GM12878 (cell line): Measurements from ENCODE around the gene NCAPD3. TPM values are rescaled to one million over a fixed set of nuclear protein-coding genes. Genes with fewer than 3 reads are reported as not detected.

ENCODE experiments used
- ATF7 ChIP-seq: fragments of 450-650 bp; IDR thresholded peaks from 2 replicates; pipeline ENCODE4 v1.6.1; 2016; ENCODE audit warnings: low read depth, mild to moderate bottlenecking
- CREB1 ChIP-seq: IDR thresholded peaks from 2 replicates; pipeline ENCODE4 v1.6.1; 2012; ENCODE audit warnings: low read depth, mild to moderate bottlenecking, inconsistent platforms
- CREM ChIP-seq: IDR thresholded peaks from 2 replicates; pipeline ENCODE4 v1.6.1; 2014; ENCODE audit warnings: antibody characterized with exemption, low read depth
- CUX1 ChIP-seq: IDR thresholded peaks from 2 replicates; pipeline ENCODE4 v1.6.1; 2012; ENCODE audit warnings: improper control_type of control experiment, low read depth, low read length; ENCODE audit not compliant: insufficient replicate concordance
- FOXM1 ChIP-seq: IDR thresholded peaks from 2 replicates; pipeline ENCODE4 v1.6.1; 2012; ENCODE audit warnings: low read depth, mild to moderate bottlenecking, inconsistent platforms, low read length, moderate library complexity
- HCFC1 ChIP-seq: fragments of 150-350 bp; IDR thresholded peaks from 2 replicates; pipeline ENCODE4 v1.6.1; 2014; ENCODE audit warnings: low read length
- JUNB ChIP-seq: IDR thresholded peaks from 2 replicates; pipeline ENCODE4 v1.6.1; 2016; ENCODE audit warnings: antibody characterized with exemption, mild to moderate bottlenecking
- JUND ChIP-seq: IDR thresholded peaks from 2 replicates; pipeline ENCODE4 v1.6.1; 2012; ENCODE audit warnings: low read depth, mild to moderate bottlenecking, low read length, improper control_type of control experiment, moderate library complexity
- KLF5 ChIP-seq: fragments of 450-650 bp; IDR thresholded peaks from 2 replicates; pipeline ENCODE4 v1.6.1; 2014; ENCODE audit warnings: mild to moderate bottlenecking; ENCODE audit not compliant: partially characterized antibody
- MEF2B ChIP-seq: fragments of 450-650 bp; IDR thresholded peaks from 2 replicates; pipeline ENCODE4 v1.6.1; 2018; ENCODE audit warnings: mild to moderate bottlenecking, moderate library complexity; ENCODE audit not compliant: partially characterized antibody, poor library complexity, severe bottlenecking
- PAX8 ChIP-seq: fragments of 450-650 bp; IDR thresholded peaks from 2 replicates; pipeline ENCODE4 v1.6.1; 2017; ENCODE audit warnings: mild to moderate bottlenecking, moderate library complexity
- SMARCA5 ChIP-seq: fragments of 450-650 bp; IDR thresholded peaks from 2 replicates; pipeline ENCODE4 v1.6.1; 2017; ENCODE audit warnings: mild to moderate bottlenecking
- SMC3 ChIP-seq: IDR thresholded peaks from 2 replicates; pipeline ENCODE4 v1.6.1; 2011; ENCODE audit warnings: low read length, improper control_type of control experiment, borderline replicate concordance
- SP1 ChIP-seq: IDR thresholded peaks from one replicate; pipeline ENCODE4 v1.6.1; 2011; ENCODE audit warnings: low read depth, low read length
- STAT1 ChIP-seq: fragments of 450-650 bp; conservative IDR thresholded peaks from 2 replicates; pipeline ENCODE4 v1.6.1; 2014; ENCODE audit warnings: antibody characterized with exemption, mild to moderate bottlenecking
- TCF7 ChIP-seq: IDR thresholded peaks from 2 replicates; pipeline ENCODE4 v1.6.1; 2014; ENCODE audit warnings: antibody characterized with exemption, borderline replicate concordance
- ZBED1 ChIP-seq: IDR thresholded peaks from 2 replicates; pipeline ENCODE4 v1.6.1; 2016; ENCODE audit warnings: borderline replicate concordance
- ZBTB33 ChIP-seq: fragments of 450-650 bp; IDR thresholded peaks from 2 replicates; pipeline ENCODE4 v1.6.1; 2017; ENCODE audit warnings: mild to moderate bottlenecking
- polyA plus RNA-seq, 11 experiments: library from polyadenylated mRNA; depleted of rRNA in 4 of 11; unstranded in 6 of 11; stranded (reverse) in 5 of 11; fragments of >200 nt; fragmentation: Nextera tagmentation in 4 of 11; fragmentation: Illumina TruSeq in 1 of 11; extraction: Ambion mirVana in 4 of 11; extraction: Trizol in 1 of 11; gene quantifications; 1 replicate in 1 of 11; 2 replicates in 10 of 11; pipeline versions ENCODE4 v1.2.1 to v1.2.3, GENCODE V29; 2011 to 2016; ENCODE audit warnings: inconsistent platforms in 2 of 11, missing spikeins in 2 of 11, low read depth in 1 of 11
- total RNA-seq, 4 experiments: library from RNA; depleted of rRNA in 3 of 4; stranded (reverse); fragments of >200 nt in 3 of 4; fragmentation: Illumina TruSeq in 1 of 4; extraction: Trizol in 1 of 4; gene quantifications; 2 replicates each; pipeline versions ENCODE4 v1.2.1 to v1.2.3, GENCODE V29; 2013 to 2021
- TF ChIP-seq, protein P1 (sequence below): IDR thresholded peaks from 2 replicates; pipeline ENCODE4 v1.6.1; 2012; ENCODE audit warnings: low read length, inconsistent platforms
- TF ChIP-seq, protein P2 (sequence below): fragments of 450-650 bp; IDR thresholded peaks from 2 replicates; pipeline ENCODE4 v1.6.1; 2017; ENCODE audit warnings: borderline replicate concordance

Gene NCAPD3
- total and polyA plus RNA-seq, 10 of the 15 experiments (the other 5 are each of a cell fraction or from before 2014, with no cell fraction given) = 14.9 to 58.2 (median 48.2) TPM

DNA sequence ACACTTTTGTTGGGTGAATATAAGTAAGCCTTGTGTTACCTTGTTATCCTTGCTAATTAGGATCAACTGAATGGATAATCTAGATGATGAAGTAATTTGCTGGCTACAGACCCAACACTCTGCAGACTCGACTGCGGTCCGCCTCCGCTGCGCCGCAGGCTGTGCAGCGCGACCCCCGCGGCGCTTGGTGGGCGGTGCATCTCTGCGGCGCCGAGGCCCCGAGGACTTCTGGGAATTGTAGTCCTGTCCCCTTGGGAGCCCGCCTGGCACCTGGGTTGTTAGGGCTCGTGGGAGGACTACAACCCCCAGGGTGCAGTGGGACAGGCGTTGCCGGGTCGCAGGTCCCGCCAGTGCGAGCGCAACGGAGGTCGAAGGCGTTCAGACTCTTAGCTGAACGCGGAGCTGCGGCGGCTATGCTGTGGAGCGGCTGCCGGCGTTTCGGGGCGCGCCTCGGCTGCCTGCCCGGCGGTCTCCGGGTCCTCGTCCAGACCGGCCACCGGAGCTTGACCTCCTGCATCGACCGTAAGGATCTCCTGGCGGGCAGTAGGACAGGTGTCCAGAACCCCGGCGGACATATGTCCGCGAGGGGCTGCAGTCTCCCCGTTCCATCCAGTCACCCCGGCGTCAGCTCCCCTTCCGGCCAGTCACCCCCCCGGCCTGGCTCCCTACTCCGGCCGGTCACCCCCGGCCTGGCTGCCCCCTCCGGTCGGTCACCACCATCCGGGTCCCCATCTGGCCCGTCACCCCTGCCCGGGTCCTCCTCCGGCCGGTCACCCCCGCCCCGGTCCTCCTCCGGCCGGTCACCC lies 29.6 kb upstream of the NCAPD3 start, which contains the start of the genes ACAD8 and THYN1 (continued):
- TF ChIP-seq, protein P1, sequence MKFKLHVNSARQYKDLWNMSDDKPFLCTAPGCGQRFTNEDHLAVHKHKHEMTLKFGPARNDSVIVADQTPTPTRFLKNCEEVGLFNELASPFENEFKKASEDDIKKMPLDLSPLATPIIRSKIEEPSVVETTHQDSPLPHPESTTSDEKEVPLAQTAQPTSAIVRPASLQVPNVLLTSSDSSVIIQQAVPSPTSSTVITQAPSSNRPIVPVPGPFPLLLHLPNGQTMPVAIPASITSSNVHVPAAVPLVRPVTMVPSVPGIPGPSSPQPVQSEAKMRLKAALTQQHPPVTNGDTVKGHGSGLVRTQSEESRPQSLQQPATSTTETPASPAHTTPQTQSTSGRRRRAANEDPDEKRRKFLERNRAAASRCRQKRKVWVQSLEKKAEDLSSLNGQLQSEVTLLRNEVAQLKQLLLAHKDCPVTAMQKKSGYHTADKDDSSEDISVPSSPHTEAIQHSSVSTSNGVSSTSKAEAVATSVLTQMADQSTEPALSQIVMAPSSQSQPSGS = no peak
- TF ChIP-seq ATF7 = peak; percentile 25; the same call in 1 of the 2 replicates
- peak; percentile 92 for TF ChIP-seq CREM
- peak; percentile 69 for TF ChIP-seq SP1
- TF ChIP-seq ZBTB33 = no peak
- no peak for TF ChIP-seq ZBED1
- TF ChIP-seq JUNB = no peak
- no peak for TF ChIP-seq KLF5
- TF ChIP-seq JUND = no peak
- TF ChIP-seq CUX1 = no peak
- peak; percentile 75; the same call in 1 of the 2 replicates for TF ChIP-seq CREB1
- TF ChIP-seq HCFC1 = peak; percentile 98
- no peak for TF ChIP-seq STAT1
- no peak for TF ChIP-seq SMC3
- TF ChIP-seq SMARCA5 = no peak
- no peak for TF ChIP-seq PAX8
- TF ChIP-seq, protein P2, sequence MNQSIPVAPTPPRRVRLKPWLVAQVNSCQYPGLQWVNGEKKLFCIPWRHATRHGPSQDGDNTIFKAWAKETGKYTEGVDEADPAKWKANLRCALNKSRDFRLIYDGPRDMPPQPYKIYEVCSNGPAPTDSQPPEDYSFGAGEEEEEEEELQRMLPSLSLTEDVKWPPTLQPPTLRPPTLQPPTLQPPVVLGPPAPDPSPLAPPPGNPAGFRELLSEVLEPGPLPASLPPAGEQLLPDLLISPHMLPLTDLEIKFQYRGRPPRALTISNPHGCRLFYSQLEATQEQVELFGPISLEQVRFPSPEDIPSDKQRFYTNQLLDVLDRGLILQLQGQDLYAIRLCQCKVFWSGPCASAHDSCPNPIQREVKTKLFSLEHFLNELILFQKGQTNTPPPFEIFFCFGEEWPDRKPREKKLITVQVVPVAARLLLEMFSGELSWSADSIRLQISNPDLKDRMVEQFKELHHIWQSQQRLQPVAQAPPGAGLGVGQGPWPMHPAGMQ = no peak
- no peak for TF ChIP-seq TCF7
- no peak for TF ChIP-seq FOXM1
- TF ChIP-seq MEF2B = no peak
